NCI-H2227 (cell line): ENCODE data around the gene CCDC33.

Source experiments
- DNase-seq: peaks from one replicate; lab custom pipeline; 2025; ENCODE audit not compliant: unreplicated experiment; lab: John Stamatoyannopoulos, UW

CCDC33 gene

GRCh38 chr15:74208901-74209559 lies 27.1 kb upstream of the CCDC33 start:
- DNase-seq = peak; percentile 36

DNA sequence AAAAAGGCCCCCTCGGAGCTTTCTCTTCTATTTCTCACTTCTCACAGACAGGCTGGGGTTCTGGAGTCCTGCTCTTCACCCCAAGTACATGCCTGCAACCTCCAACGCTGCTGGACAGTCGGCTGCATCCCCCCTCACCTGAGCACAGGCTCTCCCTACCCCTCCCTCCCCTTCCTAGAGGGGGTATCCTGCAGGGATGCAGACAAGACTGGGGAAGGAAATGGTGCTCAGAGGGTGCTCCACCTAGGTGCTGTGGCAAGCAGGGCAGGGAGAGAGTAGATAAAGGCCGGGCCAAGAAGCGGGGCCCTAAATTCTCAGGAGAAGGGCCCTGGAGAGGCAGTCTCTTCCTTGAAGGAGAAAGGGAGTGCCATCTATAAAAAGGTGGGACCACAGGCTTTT lies 26.6 kb upstream of the CCDC33 start:
- no peak for DNase-seq

DNA sequence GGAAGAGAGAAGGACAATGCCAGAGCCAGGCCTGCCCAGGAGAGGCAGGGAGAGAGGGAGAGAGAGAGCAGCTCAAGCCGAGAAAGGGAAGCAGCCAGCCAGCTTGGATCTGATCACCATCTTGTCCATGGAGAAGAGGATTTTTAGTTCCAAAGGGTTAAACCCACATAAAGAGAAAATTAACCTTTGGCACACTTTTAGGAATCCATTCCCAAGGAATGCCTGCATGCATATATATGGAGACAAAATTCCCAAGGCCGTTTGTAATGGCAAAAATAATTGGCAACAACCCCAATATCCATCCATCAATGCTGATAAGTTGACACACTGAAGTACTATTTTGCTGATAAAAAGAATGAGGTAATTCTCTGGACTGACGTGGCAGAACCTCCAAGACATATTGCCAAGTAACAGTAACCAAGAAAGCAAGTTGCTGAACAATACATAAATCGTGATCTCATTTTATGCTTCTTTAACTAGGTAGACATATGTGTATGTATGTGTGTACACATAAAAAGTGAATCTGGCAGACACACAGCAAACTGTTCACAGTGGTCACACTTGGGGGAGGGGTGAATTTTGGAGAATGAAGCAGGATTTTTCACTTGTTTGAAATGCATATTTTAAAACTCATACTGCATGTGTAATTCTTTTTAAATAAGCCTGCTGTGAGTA lies 26.0 kb upstream of the CCDC33 start:
- no peak for DNase-seq

- no peak for DNase-seq
Measured at GRCh38 chr15:74210729-74211128, 25.4 kb upstream of the CCDC33 start.

- no peak for DNase-seq
Measured at GRCh38 chr15:74211656-74212055, 24.5 kb upstream of the CCDC33 start.

DNA sequence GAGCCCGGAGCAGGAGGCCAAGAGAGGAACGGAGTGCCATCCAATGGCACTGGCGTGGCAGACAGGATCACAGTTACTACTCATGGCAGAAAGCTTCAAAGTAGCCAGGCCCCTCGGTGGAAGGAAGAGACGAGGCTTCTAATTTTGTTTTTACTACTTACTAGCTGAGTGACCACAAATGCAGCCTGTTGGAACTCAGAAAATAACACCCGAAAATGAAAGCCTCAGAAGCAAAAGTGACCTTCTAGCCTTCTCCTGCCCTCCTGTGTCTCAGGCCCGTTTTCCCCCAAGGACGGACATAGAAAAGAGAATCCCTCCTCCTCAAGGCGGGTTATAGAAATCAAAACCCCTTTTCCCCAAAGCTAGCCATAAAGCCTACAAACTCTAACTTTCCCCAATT lies 23.6 kb upstream of the CCDC33 start:
- no peak for DNase-seq

DNA sequence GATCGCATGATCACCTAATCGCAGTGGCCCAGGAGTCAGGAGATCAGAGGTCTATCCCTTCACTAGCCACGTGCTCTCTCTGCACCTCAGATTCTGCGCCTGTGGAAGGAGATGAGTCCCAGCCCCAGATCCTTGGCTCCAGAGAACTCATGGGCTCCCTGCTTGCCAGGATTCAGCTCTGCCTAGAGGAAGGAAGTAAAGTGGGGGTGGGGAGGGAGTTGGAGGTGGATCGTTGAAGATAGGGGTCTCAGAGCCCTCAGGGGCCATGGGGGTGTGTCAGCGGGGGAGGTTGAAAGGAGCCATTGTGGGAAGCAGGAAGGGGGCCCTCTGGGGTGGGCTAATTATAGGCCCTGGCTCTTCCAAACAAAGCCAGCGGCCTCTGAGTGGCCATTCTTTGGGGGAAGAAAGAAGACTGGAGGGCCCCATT lies 22.3 kb upstream of the CCDC33 start:
- peak; percentile 89 for DNase-seq

- DNase-seq = no peak
Measured at GRCh38 chr15:74214324-74215021, 21.7 kb upstream of the CCDC33 start.

GRCh38 chr15:74215958-74216357 lies 20.2 kb upstream of the CCDC33 start:
- no peak for DNase-seq

- DNase-seq = no peak
Measured at GRCh38 chr15:74216949-74217348, 19.2 kb upstream of the CCDC33 start.

DNA sequence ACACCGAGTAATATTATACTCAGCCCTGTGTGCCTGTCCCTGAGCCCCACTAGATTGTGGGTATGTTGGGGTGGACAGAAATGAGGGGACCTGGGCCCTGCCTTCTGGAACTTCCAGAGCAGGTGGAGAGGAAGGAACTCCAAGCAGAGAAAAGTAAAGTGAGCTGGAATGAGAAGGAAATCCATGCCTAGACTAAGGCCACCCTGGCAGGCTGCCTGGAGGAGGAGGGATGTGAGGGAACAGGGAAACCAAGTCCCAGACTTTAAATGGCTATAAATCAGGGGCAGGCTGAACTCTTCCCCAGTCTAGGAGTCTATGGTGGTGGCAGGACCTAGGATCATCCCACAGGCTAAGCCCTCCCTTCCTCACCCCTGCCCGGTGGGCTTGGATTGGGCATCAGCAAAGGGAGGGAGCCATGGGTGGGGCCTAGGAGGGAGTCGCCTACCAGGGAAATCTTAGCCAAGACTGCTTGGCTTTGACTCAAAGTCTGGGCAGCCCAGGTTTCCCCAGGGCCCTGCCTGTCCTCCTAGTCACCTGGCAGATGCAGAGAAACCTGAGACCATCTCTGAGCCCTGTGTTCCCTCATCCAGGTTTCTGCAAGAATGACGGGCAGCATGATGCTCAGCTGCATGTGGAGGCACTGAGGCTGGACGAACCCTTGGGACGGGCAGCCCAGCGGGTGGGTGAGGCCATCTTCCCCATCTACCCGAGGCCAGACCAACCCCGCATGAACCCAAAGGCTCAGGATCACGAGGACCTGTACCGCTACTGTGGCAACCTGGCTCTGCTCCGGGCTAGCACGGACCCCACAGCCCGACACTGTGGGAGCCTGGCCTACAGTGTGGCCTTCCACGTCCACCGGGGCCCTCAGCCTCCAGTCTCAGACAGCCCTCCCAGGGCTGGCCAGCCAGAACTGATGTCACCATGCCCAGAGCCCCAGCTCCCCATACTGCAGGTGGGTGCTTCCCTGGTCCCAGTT lies 17.9 kb upstream of the CCDC33 start:
- no peak for DNase-seq

- peak; percentile 89 for DNase-seq
Measured at GRCh38 chr15:74220475-74221248, 15.5 kb upstream of the CCDC33 start.

GRCh38 chr15:74221399-74222239 lies 14.5 kb upstream of the CCDC33 start:
- DNase-seq = peak; percentile 28

DNA sequence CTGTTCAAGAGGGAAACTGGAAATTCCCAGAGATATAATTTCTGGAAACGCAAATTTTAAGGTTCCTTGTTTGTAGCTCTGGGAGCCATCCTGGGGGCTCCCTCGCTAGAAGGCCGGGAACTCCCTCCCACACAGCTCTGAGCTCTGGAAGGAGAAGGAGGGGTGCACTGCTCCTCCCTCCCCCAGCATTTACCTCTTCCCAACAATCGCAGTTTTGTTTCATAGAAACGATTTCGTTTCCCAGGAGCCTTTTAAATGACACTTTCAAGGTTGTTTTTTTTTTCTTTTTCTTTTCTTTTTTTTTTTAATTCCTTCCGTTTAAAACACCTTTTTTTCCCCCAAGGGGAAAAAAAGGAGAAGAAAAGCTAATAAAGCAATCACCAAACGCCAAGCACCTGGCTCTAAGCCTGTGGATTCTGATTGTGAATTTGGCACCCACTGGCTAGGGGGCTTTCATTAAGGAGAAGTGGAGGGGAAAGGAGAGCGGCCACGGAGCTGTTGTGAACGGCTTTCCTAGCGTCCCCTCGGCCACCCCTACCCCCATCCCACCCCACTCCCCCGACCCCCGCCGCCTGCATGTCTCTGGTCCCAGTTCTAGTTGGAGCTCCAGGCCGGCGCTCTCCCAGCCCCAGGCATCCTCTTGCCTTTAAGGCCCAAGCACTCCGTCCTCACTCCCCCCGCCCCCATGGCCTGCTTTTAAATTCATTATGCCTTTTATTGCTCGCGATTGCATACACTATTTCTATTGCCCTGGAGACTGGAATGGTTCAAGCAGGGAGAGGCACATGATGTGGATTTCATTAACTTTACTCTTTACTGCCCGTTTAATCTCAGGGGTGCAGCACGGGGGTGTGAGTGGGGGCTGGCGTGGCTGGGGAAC lies 13.6 kb upstream of the CCDC33 start:
- peak; percentile 32 for DNase-seq

- no peak for DNase-seq
Measured at GRCh38 chr15:74225928-74226327, 10.2 kb upstream of the CCDC33 start.

DNA sequence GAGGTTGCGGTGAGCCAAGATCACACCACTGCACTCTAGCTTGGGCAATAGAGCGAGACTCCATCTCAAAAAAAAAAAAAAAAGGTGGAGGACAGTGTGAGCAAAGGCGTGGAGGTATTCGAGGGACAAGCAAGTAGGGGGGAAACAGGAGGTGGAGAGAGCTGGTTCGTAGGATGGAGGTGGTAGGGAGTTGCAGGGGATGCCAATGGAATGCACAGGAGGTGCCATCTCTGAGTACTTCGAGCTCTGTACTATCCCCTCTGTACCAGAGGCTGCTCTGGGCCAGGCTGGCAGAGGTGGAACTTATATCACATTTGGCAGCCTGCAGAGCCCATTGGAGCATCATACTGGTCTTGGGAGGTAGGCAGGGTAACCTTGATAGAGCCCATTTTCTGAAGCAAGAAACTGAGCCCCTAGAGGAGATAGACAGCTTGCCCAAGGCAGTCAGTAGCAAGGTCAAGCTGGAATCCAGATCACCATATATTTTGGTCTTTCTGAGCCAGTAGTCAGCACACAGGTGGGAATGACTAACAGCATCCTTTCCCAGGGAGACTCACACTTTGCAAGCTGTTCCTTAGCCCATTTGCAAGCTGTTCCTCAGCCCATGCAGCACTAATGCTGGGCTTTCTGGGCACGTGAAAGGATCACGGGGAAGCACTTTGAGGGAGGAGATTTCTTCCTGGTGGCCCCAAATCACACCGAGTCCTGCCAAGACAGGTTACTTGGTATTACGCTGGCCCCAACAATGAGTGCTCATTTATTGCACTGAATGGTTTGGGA lies 9.2 kb upstream of the CCDC33 start:
- DNase-seq = no peak

DNA sequence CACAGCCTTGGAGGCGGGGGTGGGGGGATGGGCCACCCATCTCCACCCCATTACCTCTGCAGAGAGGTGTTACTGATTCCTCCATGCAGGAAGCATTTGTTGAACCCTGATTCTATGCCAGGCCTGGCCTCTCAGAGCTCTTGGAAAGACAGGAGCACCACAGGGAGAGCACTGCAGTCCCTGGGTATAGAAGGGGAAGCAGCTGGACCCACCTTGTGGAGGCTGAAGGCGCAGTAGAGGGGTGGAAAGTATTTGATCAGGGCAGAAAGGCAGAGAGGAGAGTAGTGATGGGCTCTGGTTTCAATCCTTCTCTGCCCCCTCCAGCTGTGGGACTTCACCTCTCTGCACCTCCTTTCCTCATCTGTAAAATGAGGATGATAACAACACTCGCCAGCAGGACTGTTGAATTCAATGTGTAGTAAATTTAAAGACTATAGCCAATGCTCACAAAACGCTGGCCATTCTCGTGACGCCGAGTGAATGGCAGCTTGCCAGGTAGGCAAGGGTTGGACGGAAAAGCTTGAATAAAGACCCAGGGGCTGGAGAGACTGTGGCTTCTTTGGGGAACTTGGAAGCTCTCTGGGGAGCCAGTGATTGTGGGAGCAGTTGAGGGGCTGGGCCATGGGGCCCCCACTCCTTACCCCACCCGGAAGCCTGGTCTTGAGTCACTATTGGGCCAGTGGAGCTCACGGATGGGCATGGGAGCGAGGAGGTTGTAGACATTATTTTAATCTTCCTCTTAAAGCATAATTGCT lies 8.0 kb upstream of the CCDC33 start:
- peak; percentile 78 for DNase-seq
